Measurements from ENCODE around the gene DENND5B.

- no peak for TF ChIP-seq CTCF (IDR thresholded peaks at IDR 0.05)
- no peak for TF ChIP-seq POLR2AphosphoS5 (IDR thresholded peaks at IDR 0.05)
- TF ChIP-seq EP300 (IDR thresholded peaks at IDR 0.05), result no peak
- no peak for TF ChIP-seq POLR2A (IDR thresholded peaks at IDR 0.05; ENCODE audit: low read depth)
These were observed 67.6 kb downstream of the DENND5B start for GRCh38 chr12:31523306-31523705.
